Nephron progenitor cell (in vitro differentiated cells): ENCODE data around the gene SPDYE1.
"Not testable (repeated sequence)": the region's sequence is repeated elsewhere in the genome, so short reads cannot be mapped to it uniquely, and the experiment has no call there.

ENCODE experiments used
- DNase-seq: peaks from one replicate; pipeline ENCODE4 v3.0.0; 2021
- H3K27ac Mint-ChIP-seq: 2 replicates; pipeline ENCODE4 v1.8.0; 2021; ENCODE audit warnings: mild to moderate bottlenecking, moderate library complexity, mixed read lengths
- H3K27me3 Mint-ChIP-seq: 2 replicates; pipeline ENCODE4 v1.8.0; 2021; ENCODE audit warnings: mild to moderate bottlenecking, low read depth, mixed read lengths; ENCODE audit not compliant: poor library complexity
- H3K36me3 Mint-ChIP-seq: 2 replicates; pipeline ENCODE4 v1.8.0; 2021; ENCODE audit warnings: low read depth, mixed read lengths
- H3K4me1 Mint-ChIP-seq: 2 replicates; pipeline ENCODE4 v1.8.0; 2021; ENCODE audit warnings: mixed read lengths
- H3K4me3 Mint-ChIP-seq: 2 replicates; pipeline ENCODE4 v1.8.0; 2021; ENCODE audit warnings: mild to moderate bottlenecking, moderate library complexity, mixed read lengths
- H3K9me3 Mint-ChIP-seq: 2 replicates; pipeline ENCODE4 v1.8.0; 2021; ENCODE audit warnings: mild to moderate bottlenecking, moderate library complexity, mixed read lengths
- CTCF ChIP-seq: fragments of 200-600 bp; sonication (generic); IDR thresholded peaks from 2 replicates; pipeline ENCODE4 v1.5.0; 2021; ENCODE audit warnings: antibody characterized with exemption

Gene SPDYE1

GRCh38 chr7:43997532-43997931, at the start of gene SPDYE1:
TSS of gene SPDYE1 (plus strand) at chr7:43997897. CDS start at chr7:43999950, 2,053 bp downstream.
- not testable (repeated sequence) for H3K4me3 Mint-ChIP-seq, H3K36me3 Mint-ChIP-seq, H3K9me3 Mint-ChIP-seq, H3K4me1 Mint-ChIP-seq, DNase-seq, H3K27me3 Mint-ChIP-seq, H3K27ac Mint-ChIP-seq

GRCh38 chr7:43952028-43952427, 45.7 kb upstream of the SPDYE1 start:
- Mint-ChIP-seq H3K9me3 (no peaks in the 10 kb centered on the region), H3K4me1 (peaks cover 5% of the 10 kb centered on the region), H3K27me3 (no peaks in the 10 kb centered on the region), H3K27ac (no peak overlapping the region), H3K4me3 (no peak overlapping the region), H3K36me3 (peaks cover 50% of the 10 kb centered on the region)
- DNase-seq, result no peak
- TF ChIP-seq CTCF, result no peak

- Mint-ChIP-seq H3K36me3 (peaks cover 50% of the 10 kb centered on the region), H3K4me1 (peaks cover 5% of the 10 kb centered on the region), H3K27ac (peak overlapping the region; percentile 81), H3K4me3 (no peak overlapping the region), H3K27me3 (no peaks in the 10 kb centered on the region), H3K9me3 (peaks cover 3% of the 10 kb centered on the region)
- no peak for DNase-seq
- no peak for TF ChIP-seq CTCF
These were observed 44.6 kb upstream of the SPDYE1 start for GRCh38 chr7:43953071-43953470.

GRCh38 chr7:43954524-43955228, 43.0 kb upstream of the SPDYE1 start:
- H3K36me3 Mint-ChIP-seq, result peaks cover 58% of the 10 kb centered on the region
- peak; percentile 10 for DNase-seq
- H3K27ac Mint-ChIP-seq, result peak overlapping the region; percentile 57
- H3K27me3 Mint-ChIP-seq, result no peaks in the 10 kb centered on the region
- peak; percentile 37 for TF ChIP-seq CTCF
- H3K9me3 Mint-ChIP-seq, result peaks cover 4% of the 10 kb centered on the region
- peaks cover 5% of the 10 kb centered on the region for H3K4me1 Mint-ChIP-seq
- no peak overlapping the region for H3K4me3 Mint-ChIP-seq

- no peak for TF ChIP-seq CTCF
- DNase-seq, result no peak
- Mint-ChIP-seq H3K9me3 (peaks cover 4% of the 10 kb centered on the region), H3K4me1 (peaks cover 5% of the 10 kb centered on the region), H3K27ac (no peak overlapping the region), H3K4me3 (no peak overlapping the region), H3K36me3 (peaks cover 60% of the 10 kb centered on the region), H3K27me3 (no peaks in the 10 kb centered on the region)
These were observed 41.7 kb upstream of the SPDYE1 start for GRCh38 chr7:43956027-43956426.

GRCh38 chr7:43960933-43961332, 36.8 kb upstream of the SPDYE1 start:
- DNase-seq, result no peak
- TF ChIP-seq CTCF, result no peak
- Mint-ChIP-seq H3K4me3 (no peak overlapping the region), H3K27me3 (no peaks in the 10 kb centered on the region), H3K36me3 (peaks cover 32% of the 10 kb centered on the region), H3K27ac (no peak overlapping the region), H3K9me3 (peaks cover 4% of the 10 kb centered on the region), H3K4me1 (no peaks in the 10 kb centered on the region)

GRCh38 chr7:43966392-43966791, 31.3 kb upstream of the SPDYE1 start:
- H3K36me3 Mint-ChIP-seq, H3K9me3 Mint-ChIP-seq, H3K4me1 Mint-ChIP-seq, H3K4me3 Mint-ChIP-seq, H3K27ac Mint-ChIP-seq, DNase-seq, H3K27me3 Mint-ChIP-seq: not testable (repeated sequence)

GRCh38 chr7:43968172-43969040, 29.3 kb upstream of the SPDYE1 start:
- not testable (repeated sequence) for H3K36me3 Mint-ChIP-seq, H3K27me3 Mint-ChIP-seq, H3K4me1 Mint-ChIP-seq, H3K27ac Mint-ChIP-seq, H3K4me3 Mint-ChIP-seq, DNase-seq, H3K9me3 Mint-ChIP-seq

- not testable (repeated sequence) for DNase-seq, H3K4me3 Mint-ChIP-seq, H3K27ac Mint-ChIP-seq, H3K4me1 Mint-ChIP-seq, H3K27me3 Mint-ChIP-seq, H3K36me3 Mint-ChIP-seq, H3K9me3 Mint-ChIP-seq
These were observed 28.1 kb upstream of the SPDYE1 start for GRCh38 chr7:43969586-43969985.
